ENCODE data around the gene LMCD1.
A peak's percentile ranks its signal among the peaks of the same experiment; 100 is the strongest.

LMCD1 gene

DNA sequence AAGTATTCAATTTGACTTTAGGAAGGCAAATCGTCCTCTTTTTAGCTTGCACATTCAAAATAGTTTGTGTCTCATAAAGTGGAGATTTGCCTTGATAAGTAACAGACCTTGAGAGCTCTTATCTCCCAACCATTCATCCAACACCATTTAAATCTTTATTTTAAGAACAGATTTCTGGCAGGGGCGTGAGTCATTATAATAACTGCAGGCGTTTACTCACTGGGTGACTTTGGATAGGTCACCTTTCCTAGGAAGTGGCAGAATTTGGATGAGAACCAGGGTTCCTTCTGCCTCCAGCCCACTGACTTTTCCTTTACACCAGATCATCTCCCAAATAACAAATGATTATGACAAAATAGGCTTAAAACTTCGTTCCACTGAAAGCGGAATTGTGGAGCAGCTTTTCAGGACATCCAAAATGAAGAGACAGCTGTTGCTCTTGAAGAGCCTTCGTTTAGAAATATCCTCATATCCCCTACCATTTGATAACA lies 5.0 kb downstream of the LMCD1 start:
- DNase-seq (ENCODE audit: extremely low read depth, low read depth), result no peak
- TF ChIP-seq, protein P1, sequence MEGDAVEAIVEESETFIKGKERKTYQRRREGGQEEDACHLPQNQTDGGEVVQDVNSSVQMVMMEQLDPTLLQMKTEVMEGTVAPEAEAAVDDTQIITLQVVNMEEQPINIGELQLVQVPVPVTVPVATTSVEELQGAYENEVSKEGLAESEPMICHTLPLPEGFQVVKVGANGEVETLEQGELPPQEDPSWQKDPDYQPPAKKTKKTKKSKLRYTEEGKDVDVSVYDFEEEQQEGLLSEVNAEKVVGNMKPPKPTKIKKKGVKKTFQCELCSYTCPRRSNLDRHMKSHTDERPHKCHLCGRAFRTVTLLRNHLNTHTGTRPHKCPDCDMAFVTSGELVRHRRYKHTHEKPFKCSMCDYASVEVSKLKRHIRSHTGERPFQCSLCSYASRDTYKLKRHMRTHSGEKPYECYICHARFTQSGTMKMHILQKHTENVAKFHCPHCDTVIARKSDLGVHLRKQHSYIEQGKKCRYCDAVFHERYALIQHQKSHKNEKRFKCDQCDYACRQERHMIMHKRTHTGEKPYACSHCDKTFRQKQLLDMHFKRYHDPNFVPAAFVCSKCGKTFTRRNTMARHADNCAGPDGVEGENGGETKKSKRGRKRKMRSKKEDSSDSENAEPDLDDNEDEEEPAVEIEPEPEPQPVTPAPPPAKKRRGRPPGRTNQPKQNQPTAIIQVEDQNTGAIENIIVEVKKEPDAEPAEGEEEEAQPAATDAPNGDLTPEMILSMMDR (IDR thresholded peaks at IDR 0.05; ENCODE audit: low read depth, low read length), result no peak

DNA sequence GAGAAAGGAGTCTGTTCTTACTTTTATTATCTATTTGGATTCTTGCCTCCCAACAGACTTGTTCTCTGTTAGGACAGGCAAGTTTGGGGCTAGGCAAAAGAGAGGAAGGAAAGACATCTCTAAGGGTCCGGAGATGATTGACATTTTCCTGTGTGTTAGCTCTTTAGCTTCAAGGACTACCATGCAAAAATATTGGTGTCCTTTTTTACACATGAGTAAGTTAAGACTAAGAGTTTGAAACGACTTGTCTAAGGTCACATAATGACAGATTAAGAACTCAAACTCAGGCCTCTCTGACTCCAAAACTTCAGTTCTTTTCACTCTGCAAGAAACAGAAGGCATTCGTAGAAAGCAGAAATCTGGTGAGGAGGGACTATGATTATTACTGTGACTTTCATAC lies 5.9 kb downstream of the LMCD1 start:
- TF ChIP-seq, protein P1 (IDR thresholded peaks at IDR 0.05; ENCODE audit: low read depth, low read length), result no peak
- no peak for DNase-seq (ENCODE audit: extremely low read depth, low read depth)

DNA sequence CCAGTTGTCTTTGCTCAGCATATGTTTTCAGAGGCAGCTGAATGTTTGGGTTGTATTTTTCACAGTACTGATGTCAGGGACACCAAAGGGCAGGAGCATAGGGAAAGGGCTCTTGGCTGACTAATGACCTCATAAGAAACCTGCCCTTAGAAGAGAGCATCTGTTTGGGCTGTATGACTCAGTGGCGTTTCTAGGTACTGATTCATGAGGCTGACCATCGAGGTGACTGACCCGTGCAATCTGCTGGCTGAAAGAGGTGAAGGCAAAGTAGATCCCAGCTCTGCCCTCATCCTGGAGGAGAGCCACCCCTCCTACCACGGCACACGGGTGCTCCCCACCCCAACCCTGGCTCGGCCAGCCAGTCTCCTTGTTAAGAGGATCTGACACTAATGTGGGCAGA lies 8.3 kb downstream of the LMCD1 start:
- TF ChIP-seq, protein P1 (IDR thresholded peaks at IDR 0.05; ENCODE audit: low read depth, low read length), result no peak
- peak; percentile 36 for DNase-seq (ENCODE audit: extremely low read depth, low read depth)

DNA sequence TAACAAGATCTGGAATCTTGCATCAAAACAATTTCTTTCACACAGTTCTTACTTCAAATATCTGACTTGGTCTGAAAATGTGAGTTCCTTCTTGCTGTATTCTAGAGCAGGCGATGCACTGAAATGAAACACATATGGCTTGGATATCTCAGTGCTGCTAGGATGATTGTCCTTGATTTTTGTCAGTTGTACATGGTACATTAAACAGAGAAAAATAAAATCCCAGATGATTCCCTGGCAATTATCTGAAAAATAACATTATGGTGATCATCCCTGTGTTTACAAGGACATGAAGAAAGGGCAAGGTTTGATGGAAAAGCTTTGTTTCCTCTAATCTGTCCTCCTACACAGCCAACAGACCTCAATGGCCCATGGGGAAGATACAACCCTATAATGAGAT lies 10.6 kb downstream of the LMCD1 start:
- TF ChIP-seq, protein P1 (IDR thresholded peaks at IDR 0.05; ENCODE audit: low read depth, low read length), result no peak
- DNase-seq (ENCODE audit: extremely low read depth, low read depth), result no peak

DNA sequence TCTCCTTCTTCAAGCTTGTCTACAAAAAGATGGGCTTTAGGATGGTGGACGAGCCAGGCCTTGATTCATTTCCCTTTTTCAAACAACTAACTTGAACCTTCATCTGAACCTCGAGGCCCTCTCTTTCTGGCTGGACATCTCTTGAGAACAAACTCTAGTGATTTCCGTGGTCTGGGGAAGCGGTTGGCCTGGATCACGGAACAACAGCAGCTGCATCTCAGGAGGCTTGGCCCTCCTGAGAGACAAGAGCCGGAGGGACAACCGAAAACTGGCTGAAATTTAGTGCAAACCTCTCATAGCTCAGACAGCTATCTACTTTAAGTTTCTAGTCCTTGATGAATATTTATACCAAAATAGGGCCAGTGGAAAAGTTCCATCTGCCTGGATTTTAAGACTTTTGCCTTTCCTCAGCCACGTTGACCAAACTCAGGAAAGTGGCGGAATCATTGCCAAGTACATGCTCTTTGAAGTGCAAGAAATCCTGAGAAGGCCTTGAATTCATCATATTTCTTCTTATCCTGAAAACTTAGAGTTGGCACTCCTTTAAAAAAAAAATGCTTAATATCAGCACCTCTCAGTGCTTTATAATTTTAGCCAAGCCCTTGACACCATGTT lies 14.5 kb downstream of the LMCD1 start:
- TF ChIP-seq, protein P1 (IDR thresholded peaks at IDR 0.05; ENCODE audit: low read depth, low read length), result no peak
- DNase-seq (ENCODE audit: extremely low read depth, low read depth), result no peak

DNA sequence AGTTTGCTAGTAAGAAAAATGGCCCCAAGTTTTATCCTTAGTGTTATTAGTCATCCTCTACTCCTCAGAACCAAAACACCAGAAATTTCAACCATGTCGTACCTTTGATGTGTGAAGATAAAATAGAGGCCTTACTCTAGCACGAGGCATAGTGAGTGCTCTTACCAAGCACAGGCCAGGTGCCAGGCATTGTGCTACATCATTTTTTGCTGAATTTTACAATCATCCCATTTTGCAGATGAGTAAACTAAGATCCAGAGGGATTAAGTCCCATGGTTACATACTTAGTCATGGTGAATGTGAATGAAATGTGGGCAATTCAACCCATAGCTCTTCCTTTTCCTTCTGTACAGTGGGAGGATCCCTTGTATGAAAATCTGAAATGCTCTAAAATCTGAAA lies 15.2 kb downstream of the LMCD1 start:
- TF ChIP-seq, protein P1 (IDR thresholded peaks at IDR 0.05; ENCODE audit: low read depth, low read length), result no peak
- no peak for DNase-seq (ENCODE audit: extremely low read depth, low read depth)

DNA sequence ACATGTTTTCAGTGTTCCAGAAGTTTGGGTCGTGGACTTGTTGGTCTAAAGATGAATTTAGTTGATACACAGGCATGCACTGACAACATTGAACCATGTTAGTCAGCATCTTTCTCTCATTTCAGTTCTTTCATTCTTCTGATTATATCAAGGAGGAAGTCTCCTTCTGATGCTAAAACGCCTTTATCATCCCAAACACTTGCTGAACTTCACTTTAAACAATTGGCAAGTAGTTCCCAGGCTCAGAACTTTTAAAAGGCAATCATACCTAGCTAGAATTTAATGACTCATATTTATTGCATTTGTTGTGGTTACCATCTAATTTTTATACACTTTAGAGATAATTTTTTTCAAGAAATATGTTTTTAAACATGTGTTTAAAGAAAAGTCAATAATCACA lies 15.9 kb downstream of the LMCD1 start:
- TF ChIP-seq, protein P1 (IDR thresholded peaks at IDR 0.05; ENCODE audit: low read depth, low read length), result no peak

More for the DNA sequence above, 15.9 kb downstream of the LMCD1 start:
- no peak for DNase-seq (ENCODE audit: extremely low read depth, low read depth)

Data from AG09319 (cell line).